Trophoblast cell (in vitro differentiated cells and primary cell): ENCODE results near the gene KREMEN2.

Experiments used
- DNase-seq, 2 donors: peaks; one replicate each; pipeline ENCODE4 v3.0.0-alpha.2; 2016
- H2AFZ ChIP-seq: 2 replicates; pipeline ENCODE4 v1.6.1; 2013; ENCODE audit warnings: low read length, moderate library complexity, mild to moderate bottlenecking; ENCODE audit not compliant: insufficient read depth, poor library complexity
- H2AK5ac ChIP-seq: 2 replicates; pipeline ENCODE4 v1.6.1; 2013; ENCODE audit warnings: mild to moderate bottlenecking, low read length
- H2BK120ac ChIP-seq: 2 replicates; pipeline ENCODE4 v1.6.1; 2013; ENCODE audit warnings: low read length, mild to moderate bottlenecking, moderate library complexity; ENCODE audit not compliant: insufficient read depth, poor library complexity
- H2BK12ac ChIP-seq: 2 replicates; pipeline ENCODE4 v1.6.1; 2013; ENCODE audit warnings: mild to moderate bottlenecking, low read length, moderate library complexity
- H2BK5ac ChIP-seq: 2 replicates; pipeline ENCODE4 v1.6.1; 2013; ENCODE audit warnings: low read length, low read depth, moderate library complexity, mild to moderate bottlenecking; ENCODE audit not compliant: poor library complexity
- H3K14ac ChIP-seq: 2 replicates; pipeline ENCODE4 v1.6.1; 2013; ENCODE audit warnings: mild to moderate bottlenecking, low read length
- H3K18ac ChIP-seq: 2 replicates; pipeline ENCODE4 v1.6.1; 2013; ENCODE audit warnings: mild to moderate bottlenecking, low read length
- H3K23ac ChIP-seq: 2 replicates; pipeline ENCODE4 v1.6.1; 2013; ENCODE audit warnings: low read length
- H3K27ac ChIP-seq: 2 replicates; pipeline ENCODE4 v1.5.1; 2013; ENCODE audit warnings: low read depth, mild to moderate bottlenecking, inconsistent platforms, low read length, moderate library complexity
- H3K27me3 ChIP-seq: 2 replicates; pipeline ENCODE4 v1.6.1; 2013; ENCODE audit warnings: inconsistent platforms, mild to moderate bottlenecking, low read length, moderate library complexity; ENCODE audit not compliant: insufficient read depth
- H3K36me3 ChIP-seq, 2 experiments: 1 replicate in 1 of 2; 2 replicates in 1 of 2; pipeline ENCODE4 v1.6.1; 2013; ENCODE audit warnings: low read length in 2 of 2, mild to moderate bottlenecking in 2 of 2, moderate library complexity in 1 of 2; ENCODE audit not compliant: insufficient read depth in 2 of 2, control insufficient read depth in 1 of 2
- H3K4ac ChIP-seq: 2 replicates; pipeline ENCODE4 v1.6.1; 2013; ENCODE audit warnings: low read depth, mild to moderate bottlenecking, low read length, moderate library complexity
- H3K4me1 ChIP-seq, 2 experiments: 1 replicate in 1 of 2; 2 replicates in 1 of 2; pipeline ENCODE4 v1.6.1; 2013; ENCODE audit warnings: low read length in 2 of 2, mild to moderate bottlenecking in 2 of 2, moderate library complexity in 1 of 2; ENCODE audit not compliant: insufficient read depth in 2 of 2, control insufficient read depth in 1 of 2
- H3K4me2 ChIP-seq: 2 replicates; pipeline ENCODE4 v1.6.1; 2013; ENCODE audit warnings: inconsistent platforms, mild to moderate bottlenecking, low read length, moderate library complexity
- H3K4me3 ChIP-seq: 2 replicates; pipeline ENCODE4 v1.5.1; 2013; ENCODE audit warnings: mild to moderate bottlenecking, low read depth, low read length, inconsistent platforms
- H3K79me1 ChIP-seq: one replicate; pipeline ENCODE4 v1.6.1; 2013; ENCODE audit warnings: low read length
- H3K79me2 ChIP-seq: 2 replicates; pipeline ENCODE4 v1.6.1; 2013; ENCODE audit warnings: low read length, mild to moderate bottlenecking; ENCODE audit not compliant: control insufficient read depth, insufficient read depth, poor library complexity
- H3K9ac ChIP-seq: 2 replicates; pipeline ENCODE4 v1.6.1; 2013; ENCODE audit warnings: mild to moderate bottlenecking, low read length
- H3K9me3 ChIP-seq: 2 replicates; pipeline ENCODE4 v1.6.1; 2013; ENCODE audit warnings: low read depth, mild to moderate bottlenecking, control low read depth, inconsistent platforms, low read length; ENCODE audit not compliant: insufficient read depth
- H4K12ac ChIP-seq: 2 replicates; pipeline ENCODE4 v1.6.1; 2013; ENCODE audit warnings: low read depth, mild to moderate bottlenecking, low read length, moderate library complexity
- H4K8ac ChIP-seq: 2 replicates; pipeline ENCODE4 v1.6.1; 2013; ENCODE audit warnings: low read depth, mild to moderate bottlenecking, low read length, moderate library complexity
- H4K91ac ChIP-seq: one replicate; pipeline ENCODE4 v1.6.1; 2013; ENCODE audit warnings: low read depth, mild to moderate bottlenecking, low read length, moderate library complexity
- WGBS: extraction: QIAGEN DNeasy Blood & Tissue Kit; methylation state at CpG from one replicate; pipeline ENCODE4 v1.1.7; 2013; ENCODE audit warnings: missing lambda C conversion rate; ENCODE audit not compliant: insufficient read length, insufficient coverage; ENCODE audit errors: extremely low coverage; 5-methylcytosine and 5-hydroxymethylcytosine counted together

KREMEN2 gene

DNA sequence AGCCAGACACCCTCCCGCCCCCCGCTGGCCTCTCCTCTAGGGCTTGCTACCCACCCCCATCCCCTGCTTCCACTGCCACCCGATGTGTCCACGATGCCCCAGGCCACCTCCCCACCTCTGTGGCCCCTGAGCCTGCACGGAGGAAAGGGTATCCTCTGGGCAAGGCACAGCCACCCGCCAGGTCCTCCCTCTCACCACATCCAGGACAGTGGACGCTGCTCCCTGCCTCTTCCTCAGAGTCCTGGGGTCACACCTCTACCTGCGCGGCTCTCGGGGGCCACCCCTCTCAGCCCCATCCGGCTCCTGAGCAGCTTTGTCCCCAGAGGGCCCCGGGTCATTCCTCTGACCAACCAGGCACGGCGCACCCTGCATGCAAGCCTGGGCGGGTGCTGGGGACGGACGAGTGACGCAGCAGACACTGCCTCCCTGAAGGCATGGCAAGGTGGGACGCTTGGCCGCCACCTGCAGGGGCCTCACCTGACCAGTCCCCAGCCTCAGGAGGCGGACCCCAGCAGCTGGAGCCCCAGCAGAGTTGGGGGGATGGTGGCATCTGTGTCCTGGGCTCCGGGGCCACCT lies 27.6 kb upstream of the KREMEN2 start:
- Histone ChIP-seq H4K91ac (no peak overlapping the region), H3K4me1 (no peaks in the 10 kb centered on the region), H2BK120ac (no peak overlapping the region), H2AFZ (no peak overlapping the region), H4K8ac (no peak overlapping the region), H3K9me3 (no peaks in the 10 kb centered on the region), H3K27ac (no peak overlapping the region), H3K36me3 (peaks cover 42 to 47% of the 10 kb centered on the region in 2 experiments), H2BK12ac (no peak overlapping the region), H3K18ac (no peak overlapping the region), H4K12ac (no peak overlapping the region), H3K14ac (no peak overlapping the region), H3K23ac (no peak overlapping the region), H3K27me3 (no peaks in the 10 kb centered on the region), H3K79me2 (no peaks in the 10 kb centered on the region), H2AK5ac (no peak overlapping the region), H2BK5ac (no peak overlapping the region), H3K4ac (no peak overlapping the region), H3K9ac (no peak overlapping the region), H3K79me1 (no peaks in the 10 kb centered on the region), H3K4me2 (no peak overlapping the region), H3K4me3 (no peak overlapping the region)
- DNase-seq = no peak
- WGBS = no CpG with 5 or more reads among the region's 22 CpGs

DNA sequence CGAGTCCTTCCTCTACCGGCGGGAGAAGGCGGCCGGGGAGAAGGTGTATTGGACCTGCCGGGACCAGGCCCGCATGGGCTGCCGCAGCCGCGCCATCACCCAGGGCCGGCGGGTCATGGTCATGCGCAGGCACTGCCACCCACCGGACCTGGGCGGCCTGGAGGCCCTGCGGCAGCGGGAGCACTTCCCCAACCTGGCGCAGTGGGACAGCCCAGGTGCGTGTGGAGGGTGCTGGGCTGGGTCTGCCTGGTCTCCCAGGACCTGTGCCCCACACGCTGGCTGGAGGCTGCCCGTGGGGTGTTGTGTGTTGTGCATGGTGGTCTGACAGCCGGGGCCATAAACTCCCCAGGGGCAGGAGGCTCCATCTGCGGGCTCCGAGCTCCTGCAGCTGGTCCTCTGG lies 26.9 kb upstream of the KREMEN2 start:
- H3K27me3 ChIP-seq = no peaks in the 10 kb centered on the region
- no peak overlapping the region for H2AFZ ChIP-seq
- no peak overlapping the region for H4K91ac ChIP-seq
- no peak overlapping the region for H4K8ac ChIP-seq
- H3K23ac ChIP-seq = no peak overlapping the region
- no peak overlapping the region for H2BK5ac ChIP-seq
- peaks cover 43 to 47% of the 10 kb centered on the region in 2 experiments for H3K36me3 ChIP-seq
- H3K79me1 ChIP-seq = no peaks in the 10 kb centered on the region
- H3K27ac ChIP-seq = no peak overlapping the region
- no peak overlapping the region for H2BK12ac ChIP-seq
- no peak overlapping the region for H4K12ac ChIP-seq
- no peaks in the 10 kb centered on the region for H3K9me3 ChIP-seq
- no peaks in the 10 kb centered on the region for H3K4me1 ChIP-seq
- H3K14ac ChIP-seq = no peak overlapping the region
- H3K4ac ChIP-seq = no peak overlapping the region
- H2AK5ac ChIP-seq = no peak overlapping the region
- H2BK120ac ChIP-seq = no peak overlapping the region
- H3K9ac ChIP-seq = no peak overlapping the region
- DNase-seq = no peak
- no CpG with 5 or more reads among the region's 24 CpGs for WGBS
- no peaks in the 10 kb centered on the region for H3K79me2 ChIP-seq
- no peak overlapping the region for H3K4me2 ChIP-seq
- H3K18ac ChIP-seq = no peak overlapping the region
- H3K4me3 ChIP-seq = no peak overlapping the region

DNA sequence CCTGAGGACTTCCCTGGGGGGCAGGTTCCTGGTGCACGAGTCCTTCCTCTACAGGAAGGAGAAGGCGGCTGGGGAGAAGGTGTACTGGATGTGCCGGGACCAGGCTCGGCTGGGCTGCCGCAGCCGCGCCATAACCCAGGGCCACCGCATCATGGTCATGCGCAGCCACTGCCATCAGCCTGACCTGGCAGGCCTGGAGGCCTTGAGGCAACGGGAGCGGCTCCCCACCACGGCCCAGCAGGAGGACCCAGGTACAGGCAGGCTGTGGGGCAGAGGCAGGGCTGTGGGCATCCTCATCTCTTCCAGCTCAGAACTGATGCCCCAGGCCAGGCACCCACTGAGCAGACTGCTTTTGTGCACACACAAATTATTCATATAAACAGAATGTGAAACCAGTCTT lies 25.9 kb upstream of the KREMEN2 start:
- Histone ChIP-seq H3K27me3 (no peaks in the 10 kb centered on the region), H4K12ac (no peak overlapping the region), H3K9me3 (no peaks in the 10 kb centered on the region), H3K79me2 (no peaks in the 10 kb centered on the region), H3K4me2 (no peak overlapping the region), H3K79me1 (no peaks in the 10 kb centered on the region), H2AFZ (no peak overlapping the region), H2BK5ac (no peak overlapping the region), H3K4me1 (no peaks in the 10 kb centered on the region), H3K14ac (no peak overlapping the region), H3K4ac (no peak overlapping the region), H2AK5ac (no peak overlapping the region), H4K91ac (no peak overlapping the region), H4K8ac (no peak overlapping the region), H3K27ac (no peak overlapping the region), H3K23ac (no peak overlapping the region), H2BK120ac (no peak overlapping the region), H3K36me3 (peaks cover 42 to 48% of the 10 kb centered on the region in 2 experiments), H3K4me3 (no peak overlapping the region), H2BK12ac (no peak overlapping the region), H3K9ac (no peak overlapping the region), H3K18ac (no peak overlapping the region)
- DNase-seq = no peak
- WGBS = no CpG with 5 or more reads among the region's 12 CpGs

DNA sequence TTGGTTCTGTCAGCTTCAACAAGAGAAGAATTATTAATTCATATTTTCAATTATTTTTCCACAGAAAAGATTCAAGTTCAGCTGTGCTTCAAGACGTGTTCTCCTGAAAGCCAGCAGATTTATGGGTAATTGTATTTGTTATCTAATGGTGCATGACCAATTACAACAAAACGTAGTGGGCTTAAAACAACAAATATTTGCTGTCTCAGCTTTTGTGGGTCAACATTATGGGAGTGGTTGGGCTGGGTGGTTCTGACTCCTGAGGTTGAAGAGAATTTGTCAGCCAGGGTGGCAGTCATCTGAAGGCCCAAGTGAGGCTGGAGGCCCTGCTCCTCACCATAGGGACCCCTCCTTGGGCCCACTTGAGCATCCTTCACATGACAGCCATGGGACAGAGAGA lies 24.1 kb upstream of the KREMEN2 start:
- H3K9me3 ChIP-seq = no peaks in the 10 kb centered on the region
- no peak for DNase-seq
- no peak overlapping the region for H4K8ac ChIP-seq
- no peak overlapping the region for H3K9ac ChIP-seq
- H3K4ac ChIP-seq = no peak overlapping the region
- no peaks in the 10 kb centered on the region for H3K79me2 ChIP-seq
- H3K4me1 ChIP-seq = no peaks in the 10 kb centered on the region
- no peak overlapping the region for H2BK120ac ChIP-seq
- H3K4me3 ChIP-seq = no peak overlapping the region
- H2BK5ac ChIP-seq = no peak overlapping the region
- no peak overlapping the region for H4K91ac ChIP-seq
- peaks cover 36 to 40% of the 10 kb centered on the region in 2 experiments for H3K36me3 ChIP-seq
- no peak overlapping the region for H3K18ac ChIP-seq
- H3K23ac ChIP-seq = no peak overlapping the region
- H3K4me2 ChIP-seq = no peak overlapping the region
- H3K27me3 ChIP-seq = no peaks in the 10 kb centered on the region
- no peaks in the 10 kb centered on the region for H3K79me1 ChIP-seq
- H3K27ac ChIP-seq = no peak overlapping the region
- H2AFZ ChIP-seq = no peak overlapping the region
- H2BK12ac ChIP-seq = no peak overlapping the region
- H4K12ac ChIP-seq = no peak overlapping the region
- H2AK5ac ChIP-seq = no peak overlapping the region
- H3K14ac ChIP-seq = no peak overlapping the region
- no CpG with 5 or more reads among the region's 2 CpGs for WGBS
